Activated T-cell treated with anti-CD3 and anti-CD28 coated beads, Interleukin-2, amount 50 U/mL, for 24 hours (primary cell): Measurements from ENCODE around the gene SULT2B1.

Source experiments
- DNase-seq: peaks from one replicate; pipeline ENCODE4 v3.0.0-alpha.2; 2020
- H3K27ac Mint-ChIP-seq: 2 replicates; pipeline ENCODE4 v1.8.0; 2020; ENCODE audit warnings: mild to moderate bottlenecking, mixed read lengths
- H3K27me3 Mint-ChIP-seq: 2 replicates; pipeline ENCODE4 v1.8.0; 2020; ENCODE audit warnings: mixed read lengths
- H3K36me3 Mint-ChIP-seq: 2 replicates; pipeline ENCODE4 v1.8.0; 2020; ENCODE audit warnings: low read depth, mixed read lengths
- H3K4me1 Mint-ChIP-seq: 2 replicates; pipeline ENCODE4 v1.8.0; 2020; ENCODE audit warnings: low read depth, mixed read lengths
- H3K4me3 Mint-ChIP-seq: 2 replicates; pipeline ENCODE4 v1.8.0; 2020; ENCODE audit warnings: mild to moderate bottlenecking, moderate library complexity, mixed read lengths
- H3K9me3 Mint-ChIP-seq: 2 replicates; pipeline ENCODE4 v1.8.0; 2020; ENCODE audit warnings: mixed read lengths

The SULT2B1 gene

GRCh38 chr19:48551437-48552302, at the start of gene SULT2B1:
SULT2B1 (plus strand) TSS chr19:48552172; CDS start chr19:48552253, 81 bp downstream.
- no peaks in the 10 kb centered on the region for H3K4me1 Mint-ChIP-seq
- no peak within 1 kb of the TSS for H3K4me3 Mint-ChIP-seq
- H3K27ac Mint-ChIP-seq: no peak within 1 kb of the TSS

GRCh38 chr19:48502350-48503018, 49.5 kb upstream of the SULT2B1 start:
- no peaks in the 10 kb centered on the region for H3K36me3 Mint-ChIP-seq
- H3K4me3 Mint-ChIP-seq: no peak overlapping the region
- no peaks in the 10 kb centered on the region for H3K9me3 Mint-ChIP-seq
- no peak overlapping the region for H3K27ac Mint-ChIP-seq
- peaks cover 11% of the 10 kb centered on the region for H3K4me1 Mint-ChIP-seq
- no peak for DNase-seq
- H3K27me3 Mint-ChIP-seq: peaks cover 5% of the 10 kb centered on the region

More at GRCh38 chr19:48551437-48552302, at the start of gene SULT2B1:
- Mint-ChIP-seq H3K36me3 (no peaks in the 10 kb centered on the region), H3K27me3 (peaks cover 8% of the 10 kb centered on the region), H3K9me3 (no peaks in the 10 kb centered on the region)
- no peak for DNase-seq

- DNase-seq: peak; percentile 49
- peaks cover 19% of the 10 kb centered on the region for H3K4me1 Mint-ChIP-seq
- H3K4me3 Mint-ChIP-seq: no peak overlapping the region
- no peak overlapping the region for H3K27ac Mint-ChIP-seq
- H3K36me3 Mint-ChIP-seq: peaks cover 6% of the 10 kb centered on the region
- no peaks in the 10 kb centered on the region for H3K27me3 Mint-ChIP-seq
- no peaks in the 10 kb centered on the region for H3K9me3 Mint-ChIP-seq
These were observed 45.7 kb upstream of the SULT2B1 start for GRCh38 chr19:48506138-48506733.

- H3K4me1 Mint-ChIP-seq: peaks cover 12% of the 10 kb centered on the region
- H3K27me3 Mint-ChIP-seq: no peaks in the 10 kb centered on the region
- H3K4me3 Mint-ChIP-seq: no peak overlapping the region
- peaks cover 6% of the 10 kb centered on the region for H3K36me3 Mint-ChIP-seq
- no peak for DNase-seq
- peak overlapping the region; percentile 16 for H3K27ac Mint-ChIP-seq
- H3K9me3 Mint-ChIP-seq: no peaks in the 10 kb centered on the region
These were observed 44.0 kb upstream of the SULT2B1 start for GRCh38 chr19:48507911-48508439.

- Mint-ChIP-seq H3K9me3 (no peaks in the 10 kb centered on the region), H3K27ac (no peak overlapping the region), H3K4me1 (peaks cover 14% of the 10 kb centered on the region), H3K27me3 (no peaks in the 10 kb centered on the region), H3K4me3 (no peak overlapping the region), H3K36me3 (peaks cover 6% of the 10 kb centered on the region)
- no peak for DNase-seq
These were observed 43.1 kb upstream of the SULT2B1 start for GRCh38 chr19:48508729-48509411.

GRCh38 chr19:48509467-48510194, 42.3 kb upstream of the SULT2B1 start:
- Mint-ChIP-seq H3K4me3 (no peak overlapping the region), H3K27ac (no peak overlapping the region), H3K4me1 (peaks cover 16% of the 10 kb centered on the region), H3K27me3 (no peaks in the 10 kb centered on the region), H3K36me3 (peaks cover 6% of the 10 kb centered on the region), H3K9me3 (no peaks in the 10 kb centered on the region)
- no peak for DNase-seq

- Mint-ChIP-seq H3K27me3 (no peaks in the 10 kb centered on the region), H3K9me3 (no peaks in the 10 kb centered on the region), H3K27ac (peak overlapping the region; percentile 71), H3K4me1 (peaks cover 18% of the 10 kb centered on the region), H3K36me3 (peaks cover 6% of the 10 kb centered on the region), H3K4me3 (peak overlapping the region; percentile 81)
- DNase-seq: peak; percentile 86
These were observed 41.3 kb upstream of the SULT2B1 start for GRCh38 chr19:48510421-48511268.

- Mint-ChIP-seq H3K4me1 (peaks cover 18% of the 10 kb centered on the region), H3K9me3 (no peaks in the 10 kb centered on the region), H3K36me3 (peaks cover 6% of the 10 kb centered on the region), H3K27me3 (no peaks in the 10 kb centered on the region), H3K27ac (no peak overlapping the region), H3K4me3 (peak overlapping the region; percentile 81)
- DNase-seq: peak; percentile 67
These were observed 40.6 kb upstream of the SULT2B1 start for GRCh38 chr19:48511321-48511731.

- Mint-ChIP-seq H3K27me3 (no peaks in the 10 kb centered on the region), H3K9me3 (no peaks in the 10 kb centered on the region), H3K4me3 (peak within 1 kb of the TSS; percentile 81), H3K27ac (peak within 1 kb of the TSS; percentile 71), H3K4me1 (peaks cover 18% of the 10 kb centered on the region), H3K36me3 (peaks cover 6% of the 10 kb centered on the region)
- DNase-seq: peak; percentile 81
These were observed 40.0 kb upstream of the SULT2B1 start, which contains the start of gene LMTK3 for GRCh38 chr19:48511800-48512503. LMTK3 (minus strand) TSS chr19:48511835; CDS start chr19:48511576, 259 bp downstream.

- Mint-ChIP-seq H3K4me1 (peaks cover 18% of the 10 kb centered on the region), H3K9me3 (no peaks in the 10 kb centered on the region), H3K4me3 (no peak overlapping the region), H3K27me3 (no peaks in the 10 kb centered on the region), H3K36me3 (peaks cover 4% of the 10 kb centered on the region), H3K27ac (no peak overlapping the region)
- peak; percentile 37 for DNase-seq
These were observed 39.3 kb upstream of the SULT2B1 start for GRCh38 chr19:48512504-48513288.

- Mint-ChIP-seq H3K27ac (no peak overlapping the region), H3K4me1 (peaks cover 18% of the 10 kb centered on the region), H3K4me3 (no peak overlapping the region), H3K9me3 (no peaks in the 10 kb centered on the region), H3K27me3 (no peaks in the 10 kb centered on the region), H3K36me3 (no peaks in the 10 kb centered on the region)
- peak; percentile 80 for DNase-seq
These were observed 38.5 kb upstream of the SULT2B1 start for GRCh38 chr19:48513289-48514122.
